ENCODE data around the gene DLG5.

Gene DLG5, protein sequence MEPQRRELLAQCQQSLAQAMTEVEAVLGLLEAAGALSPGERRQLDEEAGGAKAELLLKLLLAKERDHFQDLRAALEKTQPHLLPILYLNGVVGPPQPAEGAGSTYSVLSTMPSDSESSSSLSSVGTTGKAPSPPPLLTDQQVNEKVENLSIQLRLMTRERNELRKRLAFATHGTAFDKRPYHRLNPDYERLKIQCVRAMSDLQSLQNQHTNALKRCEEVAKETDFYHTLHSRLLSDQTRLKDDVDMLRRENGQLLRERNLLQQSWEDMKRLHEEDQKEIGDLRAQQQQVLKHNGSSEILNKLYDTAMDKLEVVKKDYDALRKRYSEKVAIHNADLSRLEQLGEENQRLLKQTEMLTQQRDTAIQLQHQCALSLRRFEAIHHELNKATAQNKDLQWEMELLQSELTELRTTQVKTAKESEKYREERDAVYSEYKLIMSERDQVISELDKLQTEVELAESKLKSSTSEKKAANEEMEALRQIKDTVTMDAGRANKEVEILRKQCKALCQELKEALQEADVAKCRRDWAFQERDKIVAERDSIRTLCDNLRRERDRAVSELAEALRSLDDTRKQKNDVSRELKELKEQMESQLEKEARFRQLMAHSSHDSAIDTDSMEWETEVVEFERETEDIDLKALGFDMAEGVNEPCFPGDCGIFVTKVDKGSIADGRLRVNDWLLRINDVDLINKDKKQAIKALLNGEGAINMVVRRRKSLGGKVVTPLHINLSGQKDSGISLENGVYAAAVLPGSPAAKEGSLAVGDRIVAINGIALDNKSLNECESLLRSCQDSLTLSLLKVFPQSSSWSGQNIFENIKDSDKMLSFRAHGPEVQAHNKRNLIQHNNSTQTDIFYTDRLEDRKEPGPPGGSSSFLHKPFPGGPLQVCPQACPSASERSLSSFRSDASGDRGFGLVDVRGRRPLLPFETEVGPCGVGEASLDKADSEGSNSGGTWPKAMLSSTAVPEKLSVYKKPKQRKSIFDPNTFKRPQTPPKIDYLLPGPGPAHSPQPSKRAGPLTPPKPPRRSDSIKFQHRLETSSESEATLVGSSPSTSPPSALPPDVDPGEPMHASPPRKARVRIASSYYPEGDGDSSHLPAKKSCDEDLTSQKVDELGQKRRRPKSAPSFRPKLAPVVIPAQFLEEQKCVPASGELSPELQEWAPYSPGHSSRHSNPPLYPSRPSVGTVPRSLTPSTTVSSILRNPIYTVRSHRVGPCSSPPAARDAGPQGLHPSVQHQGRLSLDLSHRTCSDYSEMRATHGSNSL (N-terminal part only)

DNA sequence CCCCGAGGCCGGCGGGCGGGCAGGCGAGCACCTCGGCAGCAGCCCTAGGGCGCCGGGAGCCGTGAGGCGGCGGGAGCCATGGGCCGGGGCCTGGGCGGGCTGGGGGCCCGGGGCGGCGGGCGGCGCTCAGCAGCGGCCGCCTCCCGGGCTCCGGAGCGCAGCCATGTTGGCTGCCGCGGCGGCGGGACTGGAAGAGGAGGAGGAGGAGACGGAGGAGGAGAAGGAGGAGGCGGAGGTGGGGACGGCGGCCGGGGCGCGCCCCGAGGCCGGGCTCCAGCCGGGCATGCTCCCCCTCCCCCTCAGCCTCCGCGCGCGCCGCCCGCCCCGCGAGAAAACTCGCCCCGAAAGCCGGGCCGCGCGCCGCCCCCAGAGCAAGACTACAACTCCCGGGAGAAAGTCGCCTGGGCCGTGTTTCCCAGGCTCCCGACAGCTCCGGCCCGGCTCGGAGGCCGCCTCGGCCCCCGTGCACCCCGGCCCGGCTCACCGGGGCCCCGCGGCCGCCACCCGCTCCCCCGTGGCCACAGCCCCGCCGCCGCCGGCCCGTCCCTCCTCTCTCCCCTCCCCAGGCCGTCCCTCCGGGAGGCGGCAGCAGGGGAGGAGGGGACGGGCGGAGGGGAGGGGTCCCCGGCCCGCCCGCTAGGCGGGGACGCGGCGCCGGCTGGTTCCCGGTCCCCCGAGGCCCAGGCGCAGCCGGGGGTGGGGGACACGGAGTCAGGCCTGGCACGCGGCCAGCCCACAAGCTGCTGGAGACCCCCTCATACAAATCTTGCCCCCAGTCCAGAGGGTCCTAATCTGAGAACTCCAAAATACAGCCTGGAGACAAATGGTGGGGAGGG is at the start of gene DLG5:
Gene DLG5 (minus strand): TSS at position 190 of the 836 bp plus-strand sequence. CDS start 235 bp downstream, outside the sequence.
- no peaks in the 10 kb centered on the region for H3K9me2 ChIP-seq (replicated peaks; ENCODE audit: low read depth, low read length)
- peaks cover 37% of the 10 kb centered on the region for H3K4me1 ChIP-seq (ENCODE audit: insufficient read depth, low read length, poor library complexity, severe bottlenecking)
- H3K9ac ChIP-seq (ENCODE audit: low read depth, low read length, poor library complexity, severe bottlenecking) = peak within 1 kb of the TSS; percentile 72
- peaks cover 45% of the 10 kb centered on the region for H3K79me2 ChIP-seq (ENCODE audit: insufficient read depth, low read length)
- H3F3A ChIP-seq (ENCODE audit: low read depth) = peaks cover 3% of the 10 kb centered on the region; the same call in 1 of the 2 replicates
- no peaks in the 10 kb centered on the region for H3K36me3 ChIP-seq (ENCODE audit: insufficient read depth, low read length)
- no peaks in the 10 kb centered on the region for H3K9me3 ChIP-seq (ENCODE audit: insufficient read depth, low read depth, low read length)
- peak within 1 kb of the TSS; percentile 92 for H3K4me2 ChIP-seq (ENCODE audit: low read depth, low read length, poor library complexity, severe bottlenecking)
- no peaks in the 10 kb centered on the region for H3K27me3 ChIP-seq (ENCODE audit: insufficient read depth, low read length, poor library complexity, severe bottlenecking)
- no peak for TF ChIP-seq EZH2phosphoT487 (IDR thresholded peaks at IDR 0.05; ENCODE audit: borderline replicate concordance)
- TF ChIP-seq, protein P1, sequence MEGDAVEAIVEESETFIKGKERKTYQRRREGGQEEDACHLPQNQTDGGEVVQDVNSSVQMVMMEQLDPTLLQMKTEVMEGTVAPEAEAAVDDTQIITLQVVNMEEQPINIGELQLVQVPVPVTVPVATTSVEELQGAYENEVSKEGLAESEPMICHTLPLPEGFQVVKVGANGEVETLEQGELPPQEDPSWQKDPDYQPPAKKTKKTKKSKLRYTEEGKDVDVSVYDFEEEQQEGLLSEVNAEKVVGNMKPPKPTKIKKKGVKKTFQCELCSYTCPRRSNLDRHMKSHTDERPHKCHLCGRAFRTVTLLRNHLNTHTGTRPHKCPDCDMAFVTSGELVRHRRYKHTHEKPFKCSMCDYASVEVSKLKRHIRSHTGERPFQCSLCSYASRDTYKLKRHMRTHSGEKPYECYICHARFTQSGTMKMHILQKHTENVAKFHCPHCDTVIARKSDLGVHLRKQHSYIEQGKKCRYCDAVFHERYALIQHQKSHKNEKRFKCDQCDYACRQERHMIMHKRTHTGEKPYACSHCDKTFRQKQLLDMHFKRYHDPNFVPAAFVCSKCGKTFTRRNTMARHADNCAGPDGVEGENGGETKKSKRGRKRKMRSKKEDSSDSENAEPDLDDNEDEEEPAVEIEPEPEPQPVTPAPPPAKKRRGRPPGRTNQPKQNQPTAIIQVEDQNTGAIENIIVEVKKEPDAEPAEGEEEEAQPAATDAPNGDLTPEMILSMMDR (conservative IDR thresholded peaks at IDR 0.05; ENCODE audit: low read length) = no peak
- peak within 1 kb of the TSS; percentile 83 for H3K4me3 ChIP-seq (ENCODE audit: low read length, poor library complexity, severe bottlenecking)
- peaks cover 25% of the 10 kb centered on the region for H4K20me1 ChIP-seq (ENCODE audit: insufficient read depth, low read length, poor library complexity, severe bottlenecking)
- H2AFZ ChIP-seq (ENCODE audit: low read length) = peak within 1 kb of the TSS; percentile 78; the same call in 1 of the 2 replicates

DNA sequence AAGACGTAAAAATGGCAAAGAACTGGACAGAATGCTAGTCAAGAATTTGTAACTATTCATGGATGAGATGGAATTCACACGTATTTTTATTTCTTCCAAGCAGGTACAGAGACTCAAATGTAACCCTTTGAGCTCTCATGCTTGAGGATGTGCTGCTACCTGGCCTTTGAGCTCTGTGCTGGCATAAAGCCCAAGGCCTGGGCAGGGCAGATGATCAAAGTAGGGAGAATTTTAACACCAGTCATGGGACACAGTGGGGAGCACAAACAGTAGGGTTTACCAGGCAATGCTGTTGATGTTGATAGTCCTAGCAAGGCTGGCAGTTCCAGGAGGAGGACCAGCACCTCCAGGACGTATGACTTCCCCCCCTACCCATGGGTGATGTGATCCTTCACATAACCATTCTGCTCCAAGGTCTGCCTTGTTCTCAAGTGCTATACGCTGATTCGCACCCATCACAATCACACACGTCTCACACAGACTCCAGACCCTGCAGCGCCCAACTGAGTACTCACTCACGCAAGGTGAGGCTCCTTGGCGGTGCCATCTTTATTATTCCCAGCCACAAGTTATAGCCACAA is 48.6 kb upstream of the DLG5 start:
- Histone ChIP-seq H2AFZ (ENCODE audit: low read length) (no peak overlapping the region), H3F3A (ENCODE audit: low read depth) (no peaks in the 10 kb centered on the region), H3K4me1 (ENCODE audit: insufficient read depth, low read length, poor library complexity, severe bottlenecking) (peaks cover 17% of the 10 kb centered on the region), H3K9me2 (replicated peaks; ENCODE audit: low read depth, low read length) (no peaks in the 10 kb centered on the region), H3K9ac (ENCODE audit: low read depth, low read length, poor library complexity, severe bottlenecking) (no peak overlapping the region), H3K36me3 (ENCODE audit: insufficient read depth, low read length) (peaks cover 37% of the 10 kb centered on the region; the same call in 1 of the 2 replicates), H4K20me1 (ENCODE audit: insufficient read depth, low read length, poor library complexity, severe bottlenecking) (no peaks in the 10 kb centered on the region), H3K4me3 (ENCODE audit: low read length, poor library complexity, severe bottlenecking) (no peak overlapping the region), H3K79me2 (ENCODE audit: insufficient read depth, low read length) (no peaks in the 10 kb centered on the region), H3K9me3 (ENCODE audit: insufficient read depth, low read depth, low read length) (no peaks in the 10 kb centered on the region), H3K27me3 (ENCODE audit: insufficient read depth, low read length, poor library complexity, severe bottlenecking) (no peaks in the 10 kb centered on the region), H3K4me2 (ENCODE audit: low read depth, low read length, poor library complexity, severe bottlenecking) (no peak overlapping the region)
- TF ChIP-seq, protein P1 (conservative IDR thresholded peaks at IDR 0.05; ENCODE audit: low read length) = no peak
- TF ChIP-seq EZH2phosphoT487 (IDR thresholded peaks at IDR 0.05; ENCODE audit: borderline replicate concordance) = no peak

Measured in Loucy (cell line).